ENCODE measurements around the gene CDH4.

The CDH4 gene

GRCh38 chr20:61801857-61802442 lies 549.9 kb downstream of the CDH4 start:
- no peak for DNase-seq (ENCODE audit: low read depth, low spot score)

GRCh38 chr20:61802721-61803311 lies 550.8 kb downstream of the CDH4 start:
- DNase-seq (ENCODE audit: low read depth, low spot score): no peak

GRCh38 chr20:61803416-61803914 lies 551.4 kb downstream of the CDH4 start:
- no peak for DNase-seq (ENCODE audit: low read depth, low spot score)

- no peak for DNase-seq (ENCODE audit: low read depth, low spot score)
Measured at GRCh38 chr20:61803915-61804751, 552.1 kb downstream of the CDH4 start.

GRCh38 chr20:61804752-61805295 lies 552.8 kb downstream of the CDH4 start:
- DNase-seq (ENCODE audit: low read depth, low spot score): no peak

- DNase-seq (ENCODE audit: low read depth, low spot score): no peak
Measured at GRCh38 chr20:61805365-61805764, 553.3 kb downstream of the CDH4 start.

- no peak for DNase-seq (ENCODE audit: low read depth, low spot score)
Measured at GRCh38 chr20:61805781-61806180, 553.7 kb downstream of the CDH4 start.

GRCh38 chr20:61806314-61806713 lies 554.3 kb downstream of the CDH4 start:
- no peak for DNase-seq (ENCODE audit: low read depth, low spot score)

GRCh38 chr20:61806995-61807394 lies 554.9 kb downstream of the CDH4 start:
- no peak for DNase-seq (ENCODE audit: low read depth, low spot score)

- DNase-seq (ENCODE audit: low read depth, low spot score): no peak
Measured at GRCh38 chr20:61807471-61808160, 555.6 kb downstream of the CDH4 start.

- no peak for DNase-seq (ENCODE audit: low read depth, low spot score)
Measured at GRCh38 chr20:61808447-61808846, 556.4 kb downstream of the CDH4 start.

GRCh38 chr20:61809006-61809770 lies 557.1 kb downstream of the CDH4 start:
- no peak for DNase-seq (ENCODE audit: low read depth, low spot score)

- no peak for DNase-seq (ENCODE audit: low read depth, low spot score)
Measured at GRCh38 chr20:61810066-61810737, 558.1 kb downstream of the CDH4 start.

GRCh38 chr20:61810738-61811135 lies 558.7 kb downstream of the CDH4 start:
- DNase-seq (ENCODE audit: low read depth, low spot score): no peak

- no peak for DNase-seq (ENCODE audit: low read depth, low spot score)
Measured at GRCh38 chr20:61811166-61811565, 559.1 kb downstream of the CDH4 start.

- DNase-seq (ENCODE audit: low read depth, low spot score): no peak
Measured at GRCh38 chr20:61812121-61812844, 560.2 kb downstream of the CDH4 start.

- no peak for DNase-seq (ENCODE audit: low read depth, low spot score)
Measured at GRCh38 chr20:61812845-61813485, 560.9 kb downstream of the CDH4 start.

GRCh38 chr20:61813791-61814190 lies 561.7 kb downstream of the CDH4 start:
- DNase-seq (ENCODE audit: low read depth, low spot score): no peak

GRCh38 chr20:61814244-61814643 lies 562.2 kb downstream of the CDH4 start:
- no peak for DNase-seq (ENCODE audit: low read depth, low spot score)
